ENCODE measurements around the gene SLC45A2.
A peak's percentile ranks its signal among the peaks of the same experiment; 100 is the strongest.
"Not testable (repeated sequence)": the region's sequence is repeated elsewhere in the genome, so short reads cannot be mapped to it uniquely, and the experiment has no call there.

The SLC45A2 gene

GRCh38 chr5:33984671-33985124, at the start of gene SLC45A2:
TSS of gene SLC45A2 (minus strand) at chr5:33984693. CDS start at chr5:33984583, 110 bp downstream.
- DNase-seq, result no peak

- DNase-seq, result no peak
These were observed 47.5 kb upstream of the SLC45A2 start for GRCh38 chr5:34031966-34032365.

- DNase-seq, result no peak
These were observed 46.6 kb upstream of the SLC45A2 start for GRCh38 chr5:34031117-34031516.

GRCh38 chr5:34030585-34030984, 46.1 kb upstream of the SLC45A2 start:
- DNase-seq, result not testable (repeated sequence)

GRCh38 chr5:34030048-34030447, 45.6 kb upstream of the SLC45A2 start:
- no peak for DNase-seq

GRCh38 chr5:34028349-34028748, 43.9 kb upstream of the SLC45A2 start:
- no peak for DNase-seq

- DNase-seq, result no peak
These were observed 41.7 kb upstream of the SLC45A2 start for GRCh38 chr5:34026089-34026761.

- peak; percentile 57 for DNase-seq
These were observed 37.7 kb upstream of the SLC45A2 start for GRCh38 chr5:34022121-34022705.

- no peak for DNase-seq
These were observed 36.8 kb upstream of the SLC45A2 start for GRCh38 chr5:34021334-34021733.

GRCh38 chr5:34020726-34021125, 36.2 kb upstream of the SLC45A2 start:
- DNase-seq, result no peak

- no peak for DNase-seq
These were observed 32.8 kb upstream of the SLC45A2 start for GRCh38 chr5:34017254-34017653.

GRCh38 chr5:34016750-34017149, 32.3 kb upstream of the SLC45A2 start:
- no peak for DNase-seq

- DNase-seq, result no peak
These were observed 31.7 kb upstream of the SLC45A2 start for GRCh38 chr5:34016222-34016621.

- no peak for DNase-seq
These were observed 30.8 kb upstream of the SLC45A2 start for GRCh38 chr5:34015120-34015822.

- DNase-seq, result no peak
These were observed 30.1 kb upstream of the SLC45A2 start for GRCh38 chr5:34014626-34015025.

GRCh38 chr5:34013547-34013946, 29.1 kb upstream of the SLC45A2 start:
- DNase-seq, result no peak

- no peak for DNase-seq
These were observed 28.3 kb upstream of the SLC45A2 start for GRCh38 chr5:34012791-34013190.

GRCh38 chr5:34011536-34011935, 27.0 kb upstream of the SLC45A2 start:
- DNase-seq, result no peak

- not testable (repeated sequence) for DNase-seq
These were observed 25.7 kb upstream of the SLC45A2 start for GRCh38 chr5:34010146-34010545.

GRCh38 chr5:34009610-34010009, 25.1 kb upstream of the SLC45A2 start:
- peak; percentile 20 for DNase-seq

GRCh38 chr5:34008802-34009201, 24.3 kb upstream of the SLC45A2 start:
- no peak for DNase-seq

- DNase-seq, result peak; percentile 96
These were observed 23.4 kb upstream of the SLC45A2 start, which contains the start of gene AMACR for GRCh38 chr5:34007621-34008600. TSS of gene AMACR (minus strand) at chr5:34008050. CDS start at chr5:34008019, 31 bp downstream.

- DNase-seq, result peak; percentile 22
These were observed 22.7 kb upstream of the SLC45A2 start for GRCh38 chr5:34007201-34007620.
